ENCODE measurements around the gene AK5.

GRCh38 chr1:77385551-77385950 lies 103.7 kb downstream of the AK5 start:
- no peak for TF ChIP-seq POLR2A (IDR thresholded peaks at IDR 0.05)
- no peak for TF ChIP-seq CTCF (IDR thresholded peaks at IDR 0.05)
- no peak for TF ChIP-seq EP300 (IDR thresholded peaks at IDR 0.05)
